ENCODE measurements around the gene TRIM29.

Gene TRIM29

DNA sequence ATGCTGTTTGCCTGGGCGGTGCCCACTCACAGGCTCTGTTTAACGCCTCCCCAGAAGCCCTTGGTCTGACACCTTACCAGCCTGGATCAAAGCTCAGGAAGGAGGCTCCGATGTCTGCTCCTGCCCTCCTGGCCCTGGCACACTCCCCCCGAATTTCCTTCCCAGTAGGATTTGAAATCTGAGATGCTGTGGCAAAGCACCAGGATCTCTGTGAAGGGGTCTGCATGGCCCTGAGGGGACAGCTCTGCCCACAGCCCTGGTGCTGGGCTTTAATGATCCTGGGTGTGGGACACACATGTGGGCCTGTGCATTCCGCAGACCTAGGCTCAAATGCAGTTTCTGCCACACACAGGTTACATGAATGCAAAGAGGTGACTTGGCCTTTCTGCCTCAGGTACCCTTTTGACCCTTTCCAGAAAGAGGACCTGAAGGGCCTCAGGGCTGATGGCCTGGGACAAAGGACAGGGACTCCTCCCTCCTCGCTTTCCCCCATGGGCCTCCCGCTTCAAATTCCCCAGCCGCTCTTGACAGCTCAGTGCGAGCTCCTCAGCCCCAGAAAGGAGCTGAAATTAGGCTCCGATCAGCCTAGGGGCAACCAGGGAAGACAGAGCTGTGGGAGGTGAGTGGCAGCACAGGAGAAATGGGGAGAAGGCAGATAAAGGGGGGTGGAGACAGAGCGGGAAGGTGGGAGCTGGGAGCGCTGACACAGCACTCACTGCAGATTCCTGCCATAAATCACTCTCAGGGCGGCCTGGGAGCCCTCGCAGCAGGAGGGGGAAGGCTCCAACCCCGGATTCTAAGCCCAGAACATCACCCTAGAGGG lies 41.3 kb downstream of the TRIM29 start:
- no peak for DNase-seq (ENCODE audit: low spot score)

DNA sequence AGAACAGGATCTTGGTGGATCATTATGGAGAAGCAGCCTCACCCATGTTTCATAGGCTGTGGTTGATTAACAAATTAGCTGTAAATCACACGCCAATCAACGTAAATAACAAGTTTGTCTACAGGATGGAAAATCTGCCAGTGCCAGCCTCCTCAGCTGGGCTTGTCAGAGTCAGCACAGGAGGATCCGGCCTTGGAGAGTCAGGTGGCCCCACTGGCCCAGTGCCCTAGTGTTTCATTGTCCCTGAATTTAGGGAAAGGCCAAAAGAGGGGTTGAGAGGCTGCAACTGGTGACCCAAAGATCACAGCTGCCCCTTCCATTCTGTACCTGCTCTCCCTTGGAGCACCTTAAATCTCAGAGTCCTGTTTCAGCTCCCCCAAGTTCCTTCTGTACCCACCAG lies 42.4 kb downstream of the TRIM29 start:
- no peak for DNase-seq (ENCODE audit: low spot score)

DNA sequence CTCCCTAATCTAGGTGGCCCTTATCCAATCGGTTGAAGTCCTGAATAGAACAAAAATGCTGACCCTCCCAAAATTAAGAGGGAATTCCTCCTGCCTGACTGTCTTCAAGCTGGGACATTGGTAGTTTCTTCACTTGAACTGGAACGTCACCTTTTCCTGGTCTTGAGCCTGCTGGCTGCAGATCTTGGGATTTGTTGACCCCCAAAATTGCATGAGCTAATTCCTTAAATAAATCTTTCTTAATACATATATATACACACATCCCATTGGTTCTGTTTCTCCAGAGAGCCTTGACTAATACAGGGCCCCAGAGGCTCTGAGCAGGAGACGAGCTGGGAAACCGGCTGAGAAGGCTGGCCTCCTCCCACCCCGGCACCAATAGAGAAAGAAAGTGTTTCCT lies 46.2 kb downstream of the TRIM29 start:
- no peak for DNase-seq (ENCODE audit: low spot score)

DNA sequence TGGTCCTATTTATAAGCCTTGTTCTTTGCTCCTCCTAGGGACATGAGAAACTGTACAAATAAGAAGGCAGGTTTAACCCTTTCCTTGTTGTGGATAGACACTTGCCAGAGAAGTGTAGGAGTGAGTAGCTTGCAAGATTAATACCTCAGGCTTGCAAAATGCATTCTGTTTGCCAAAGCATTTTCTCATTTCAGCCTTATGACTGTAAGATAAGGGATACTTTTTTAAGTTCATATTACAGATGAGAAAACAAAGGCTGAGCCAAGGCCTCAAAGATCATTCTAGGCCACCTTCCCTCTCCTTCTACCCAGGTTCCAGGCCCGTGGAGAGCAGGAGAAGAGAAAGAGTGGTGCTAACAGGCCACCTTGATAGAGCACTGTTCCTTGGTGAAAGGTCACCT lies 46.8 kb downstream of the TRIM29 start:
- DNase-seq (ENCODE audit: low spot score): no peak

DNA sequence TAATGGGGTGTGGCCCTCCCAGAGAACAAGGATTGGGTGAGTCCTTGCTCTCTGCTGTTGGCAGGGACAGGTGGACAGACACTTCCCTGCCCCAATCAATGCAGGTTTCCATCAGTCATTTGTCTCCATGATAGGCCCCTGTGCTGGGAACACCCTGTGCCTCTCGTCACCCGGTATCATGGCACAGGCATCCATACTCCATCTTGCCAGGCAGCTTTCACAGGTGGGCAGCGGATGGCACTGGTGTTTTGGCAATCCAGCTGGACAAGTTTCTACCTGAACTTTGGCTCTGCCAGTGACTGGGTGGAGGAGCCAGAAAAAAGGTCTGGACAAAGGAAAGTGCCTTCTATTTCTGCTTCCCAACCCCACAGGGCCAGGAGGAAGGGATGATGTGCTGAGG lies 47.5 kb downstream of the TRIM29 start:
- DNase-seq (ENCODE audit: low spot score): no peak

DNA sequence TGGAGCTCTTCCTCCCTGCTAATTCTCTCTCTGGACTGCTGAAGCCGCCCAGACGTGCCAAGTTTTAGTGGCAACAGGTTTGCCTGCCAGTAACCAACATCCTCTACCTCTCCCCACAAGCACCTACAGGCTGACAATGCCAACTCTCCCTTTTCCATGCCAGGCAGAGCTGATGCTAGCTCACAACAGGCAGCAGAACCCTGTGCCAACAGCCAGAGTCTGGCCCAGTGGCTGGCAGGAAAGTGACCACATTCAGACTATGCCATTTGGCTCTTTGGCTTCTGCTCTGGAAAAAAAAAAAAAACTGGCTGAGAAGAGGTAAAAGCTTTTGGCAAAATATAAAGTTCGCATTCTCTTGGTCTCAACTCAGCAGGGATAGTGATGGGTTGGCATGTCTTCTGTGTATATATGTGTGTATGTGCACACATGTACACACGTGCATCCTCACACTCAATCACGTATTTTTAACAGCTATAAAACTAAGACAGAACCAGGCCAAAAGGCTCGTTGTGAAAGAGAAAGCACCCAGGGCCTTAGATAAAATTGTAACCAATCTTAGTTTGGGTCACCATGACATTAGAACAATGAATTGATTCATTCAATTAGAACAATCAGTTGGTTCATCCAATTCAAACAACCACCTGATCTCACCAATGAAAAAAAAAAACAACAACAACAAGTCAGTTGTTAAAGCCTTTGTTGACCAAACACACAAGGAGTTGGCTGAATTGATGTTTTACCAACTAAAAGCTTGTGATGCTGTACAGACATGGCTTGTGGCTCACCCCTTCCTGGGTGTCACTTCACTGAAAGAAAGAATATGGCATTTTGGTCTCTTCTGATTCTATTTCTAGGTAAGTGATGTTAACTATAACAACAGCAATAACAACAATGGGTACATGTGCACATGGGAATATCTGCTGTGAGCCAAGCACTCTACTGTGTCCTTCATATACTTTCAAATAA lies 48.6 kb downstream of the TRIM29 start:
- DNase-seq (ENCODE audit: low spot score): peak; percentile 94

DNA sequence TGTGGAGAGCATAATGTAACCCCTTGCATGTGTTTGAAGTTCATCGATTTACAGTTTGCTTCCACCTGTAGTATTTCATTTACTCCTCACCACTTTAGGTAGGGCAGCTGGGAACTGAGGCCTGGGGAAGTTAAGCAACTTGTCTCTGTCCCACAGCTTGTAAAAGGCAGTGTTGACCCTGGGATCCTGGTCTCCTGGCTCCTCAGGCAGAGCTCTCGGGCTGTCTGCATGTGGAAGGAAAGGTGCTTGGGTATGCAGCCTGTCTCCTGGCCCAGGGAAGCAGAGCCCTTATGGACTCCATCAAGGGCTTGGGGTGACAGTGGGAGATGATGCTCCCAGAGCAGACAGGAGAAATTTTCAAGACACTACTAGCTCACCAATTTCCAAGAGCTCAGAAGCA lies 49.9 kb downstream of the TRIM29 start:
- DNase-seq (ENCODE audit: low spot score): no peak

DNA sequence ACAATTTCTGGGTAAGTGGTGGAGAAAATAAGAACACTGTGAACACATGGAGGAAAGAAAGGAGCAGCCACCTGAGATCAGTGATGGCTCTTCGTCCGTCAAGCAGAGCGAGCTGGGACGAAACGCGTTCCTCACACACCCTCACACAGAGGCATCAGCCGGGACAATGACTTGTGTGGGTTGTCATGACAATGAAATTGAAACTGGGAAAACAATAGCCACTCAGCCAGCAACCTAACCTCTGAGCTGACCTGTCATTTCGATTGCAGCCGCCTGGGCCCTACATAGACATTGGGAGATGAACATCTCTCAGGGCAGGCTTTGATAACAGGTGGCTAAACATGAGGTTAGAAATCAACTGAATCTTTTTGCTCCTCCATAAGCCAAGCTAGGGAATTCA lies 51.3 kb downstream of the TRIM29 start:
- DNase-seq (ENCODE audit: low spot score): no peak

DNA sequence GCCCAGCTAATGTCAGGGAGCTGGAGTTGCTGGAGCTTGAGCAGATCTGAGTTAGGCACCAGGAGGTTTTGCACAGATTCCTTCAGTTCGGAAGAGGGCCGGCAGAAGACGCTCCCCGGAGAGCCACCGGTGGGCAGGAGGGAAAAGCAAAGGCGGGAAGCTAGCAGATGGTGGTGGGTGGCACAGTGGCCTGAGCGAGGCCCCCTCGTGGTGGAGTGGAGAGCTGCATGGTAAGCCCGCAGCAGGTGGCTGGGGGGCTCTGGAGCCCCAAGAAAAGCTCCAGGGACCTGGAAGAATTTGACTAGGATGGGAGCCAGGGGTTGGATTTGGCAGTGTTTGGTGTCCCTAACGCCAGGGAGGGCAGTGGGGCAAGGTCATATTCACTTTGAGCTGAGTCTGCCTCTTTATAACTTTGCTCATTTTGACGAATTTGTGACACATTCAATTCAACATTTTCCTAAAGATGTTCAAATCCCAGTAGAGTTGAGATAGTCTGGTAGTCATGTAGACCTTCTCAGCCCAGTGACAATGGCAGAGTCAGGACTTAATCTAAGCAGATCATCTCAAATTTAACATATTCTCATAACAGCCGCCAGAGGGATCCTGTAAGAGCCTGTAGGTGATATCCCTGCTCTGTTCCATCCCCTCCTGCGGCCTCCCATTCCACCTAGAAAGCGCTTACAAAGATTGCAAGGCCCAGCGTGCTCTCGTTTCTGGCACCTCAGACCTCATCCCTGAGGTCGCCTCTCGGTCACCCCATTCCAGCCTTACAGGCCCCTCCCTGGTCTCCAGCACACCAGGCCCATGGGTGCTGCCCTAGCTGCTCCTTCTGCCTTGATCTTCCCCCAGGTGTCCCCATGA lies 57.9 kb downstream of the TRIM29 start:
- DNase-seq (ENCODE audit: low spot score): no peak

DNA sequence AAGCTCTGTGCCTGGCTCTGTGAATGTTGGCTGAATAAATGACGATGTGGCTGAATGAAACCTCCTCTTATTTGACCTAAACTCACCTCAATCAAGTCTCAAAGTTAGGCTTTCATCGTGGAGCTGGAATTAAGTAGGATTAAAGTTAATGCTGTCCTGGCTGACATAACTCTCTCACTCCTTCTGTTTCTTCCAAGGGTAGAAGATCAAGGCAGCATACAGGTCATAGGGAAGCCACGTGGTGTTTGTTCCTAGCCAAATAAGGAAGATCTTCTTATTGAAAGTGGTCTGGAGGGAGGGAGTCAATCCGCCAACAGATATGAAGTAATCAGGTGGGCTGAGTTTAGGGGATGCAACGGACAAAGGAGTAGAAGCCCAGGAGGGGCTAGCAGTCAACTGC lies 59.5 kb downstream of the TRIM29 start:
- DNase-seq (ENCODE audit: low spot score): no peak

DNA sequence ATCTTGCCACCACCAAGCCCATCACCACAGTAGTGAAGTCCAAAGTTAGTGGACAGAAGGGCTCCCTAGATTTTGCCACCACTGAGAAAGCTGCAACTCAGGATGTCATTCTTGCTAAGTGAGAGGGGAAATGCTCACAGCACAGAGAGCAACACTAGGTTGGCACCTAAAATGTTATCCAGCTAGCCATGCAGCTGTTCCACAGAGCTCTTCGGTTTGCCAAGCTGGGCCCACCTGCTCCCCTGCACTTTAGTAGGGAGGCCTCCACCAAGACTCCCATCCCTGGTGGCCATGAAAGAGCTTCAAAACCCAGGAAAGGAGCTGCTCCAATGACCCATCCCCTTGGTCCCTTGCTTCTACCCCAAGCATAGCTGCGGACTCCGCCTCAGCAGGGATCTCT lies 63.8 kb downstream of the TRIM29 start:
- no peak for DNase-seq (ENCODE audit: low spot score)

DNA sequence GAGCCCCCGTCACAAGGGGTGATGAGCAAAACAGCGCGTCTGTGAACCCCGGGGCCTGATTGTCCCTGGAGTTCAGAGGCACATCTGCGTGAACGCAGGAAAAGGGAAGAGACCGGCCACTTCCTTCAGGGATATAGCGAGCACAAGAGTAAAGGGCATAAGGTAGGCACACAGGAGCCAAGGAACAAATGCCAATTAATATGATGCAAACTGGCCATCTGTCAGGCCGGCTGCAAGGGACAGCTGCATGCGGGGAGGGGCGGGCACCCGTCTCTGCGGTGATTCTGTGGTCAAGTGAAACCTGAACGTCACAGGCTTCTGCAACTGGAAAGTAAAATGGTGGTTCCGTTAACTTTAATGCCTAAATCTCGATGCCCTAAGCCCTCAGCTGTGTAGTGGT lies 64.7 kb downstream of the TRIM29 start:
- peak; percentile 66 for DNase-seq (ENCODE audit: low spot score)

DNA sequence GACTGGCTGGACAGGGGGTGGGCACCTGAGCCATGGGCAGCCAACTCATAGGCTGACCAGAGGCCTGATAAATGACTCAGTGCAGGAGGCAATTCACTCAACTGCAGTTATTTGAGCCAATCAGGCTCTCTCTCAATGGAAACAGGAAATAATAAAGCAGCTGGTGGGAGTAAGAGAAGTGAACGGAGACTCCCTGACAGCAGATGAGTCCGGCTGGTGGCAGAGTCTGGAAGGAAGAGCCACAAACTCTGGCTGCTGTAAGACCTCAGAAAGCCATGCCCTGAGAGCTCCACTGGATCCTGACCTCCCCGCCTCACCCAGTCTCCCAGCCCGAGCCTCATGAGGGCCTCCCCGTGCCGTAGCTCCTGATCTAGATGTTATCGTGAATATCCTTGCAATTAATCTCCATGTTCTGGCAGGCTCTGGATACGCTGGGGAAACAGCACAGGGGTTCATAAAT lies 69.8 kb downstream of the TRIM29 start:
- DNase-seq (ENCODE audit: low spot score): no peak

DNA sequence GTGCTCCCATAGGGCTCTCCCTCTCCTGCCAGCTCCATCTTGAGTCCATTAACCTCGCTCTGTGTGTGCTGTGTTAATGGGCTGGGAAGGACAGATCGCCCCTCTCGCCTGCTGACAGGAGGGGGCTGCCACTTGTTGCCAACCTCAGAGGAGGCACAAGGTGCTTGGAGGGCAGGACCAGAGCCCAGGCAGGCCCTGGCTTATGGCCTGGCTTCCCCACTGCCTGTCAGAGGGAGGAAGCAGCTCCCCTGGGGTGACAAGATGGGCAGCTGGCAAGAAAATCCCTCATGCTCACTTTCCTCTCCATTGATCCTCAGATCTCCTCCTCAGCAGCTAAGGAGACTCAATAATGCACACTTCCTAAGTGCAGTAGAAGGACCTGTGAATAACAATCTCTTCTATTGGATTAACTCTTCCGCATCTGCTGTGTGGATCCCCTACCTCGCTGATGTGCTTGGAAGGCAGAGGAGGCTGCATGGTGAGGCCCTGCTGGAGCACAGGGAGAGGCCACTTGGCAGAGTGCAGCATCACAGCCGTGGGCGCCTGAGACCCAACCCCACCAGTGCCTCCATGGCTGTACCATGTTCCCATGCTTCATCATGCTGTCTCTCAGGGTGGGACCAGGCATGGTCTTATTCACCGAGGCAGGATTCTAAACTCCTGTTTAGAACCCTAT lies 70.3 kb downstream of the TRIM29 start:
- no peak for DNase-seq (ENCODE audit: low spot score)

DNA sequence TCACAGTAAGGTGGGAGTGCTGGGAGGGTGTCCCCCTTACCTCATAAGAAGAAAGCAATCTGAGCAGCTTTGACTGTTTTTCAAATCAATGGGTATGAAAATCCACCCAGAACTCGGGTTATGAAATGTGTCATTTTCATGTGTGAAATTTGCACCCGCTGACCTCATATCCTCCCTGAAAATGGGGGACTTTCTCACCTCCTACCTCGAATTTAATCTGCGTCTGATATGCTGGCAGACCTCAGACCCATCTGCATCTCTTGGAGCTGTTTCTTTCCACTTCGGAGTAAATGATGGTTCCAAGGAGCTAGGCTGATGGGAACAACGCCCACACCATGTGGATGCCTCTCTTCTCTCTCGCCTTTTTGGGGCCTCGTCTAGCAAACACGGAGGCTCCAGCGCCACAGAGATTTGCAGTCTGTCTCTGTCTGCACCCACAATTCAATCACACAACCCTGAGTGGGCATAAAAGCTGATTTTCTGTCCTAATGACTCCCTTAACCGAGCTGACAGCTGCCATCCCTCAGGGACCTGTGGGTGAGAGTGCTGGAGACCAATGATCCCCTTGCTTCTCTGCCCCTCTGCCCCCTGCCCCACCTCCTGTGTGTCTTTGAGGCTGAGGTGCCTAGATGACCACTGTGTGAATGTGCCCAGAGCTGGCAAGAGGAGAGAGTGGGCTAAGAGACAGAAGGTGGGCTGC lies 71.0 kb downstream of the TRIM29 start:
- no peak for DNase-seq (ENCODE audit: low spot score)

DNA sequence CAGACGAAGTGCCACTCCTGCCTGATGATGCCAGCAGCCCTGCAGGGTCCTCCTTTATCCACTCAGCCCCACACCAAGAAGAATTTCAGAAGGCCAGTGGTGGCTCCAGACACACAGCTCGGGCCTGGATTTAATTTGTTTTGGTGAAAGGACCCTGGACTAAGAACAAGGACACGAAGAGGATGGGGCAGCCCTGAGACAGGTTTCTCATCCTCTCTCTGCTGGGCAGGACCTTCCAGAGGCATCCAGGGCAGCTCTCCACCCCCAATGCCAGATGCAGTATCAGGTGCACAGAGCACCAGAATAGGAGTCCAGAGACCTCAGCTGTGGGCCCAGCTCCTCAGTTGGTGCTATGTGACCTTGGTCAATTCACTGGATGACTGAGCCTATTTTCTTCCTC lies 72.0 kb downstream of the TRIM29 start:
- no peak for DNase-seq (ENCODE audit: low spot score)

DNA sequence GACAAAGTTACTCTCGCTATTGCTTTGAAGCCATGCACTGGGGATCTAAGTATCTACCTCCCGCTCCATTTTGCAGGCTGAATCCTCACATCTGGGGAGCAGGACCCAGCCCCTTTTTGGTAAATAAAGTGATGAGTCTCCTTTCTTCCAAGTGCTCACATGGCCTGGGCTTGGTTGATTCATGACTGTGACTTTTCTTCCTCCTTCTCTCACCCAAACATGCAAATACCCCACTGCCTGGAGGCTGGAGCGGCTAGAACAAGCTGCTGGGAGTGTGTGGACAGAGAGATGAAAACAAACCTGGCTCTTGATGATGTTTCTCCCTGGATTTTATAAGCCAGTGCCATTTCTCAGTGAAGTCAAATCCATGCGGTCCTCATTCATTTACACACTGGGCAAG lies 72.7 kb downstream of the TRIM29 start:
- DNase-seq (ENCODE audit: low spot score): no peak

DNA sequence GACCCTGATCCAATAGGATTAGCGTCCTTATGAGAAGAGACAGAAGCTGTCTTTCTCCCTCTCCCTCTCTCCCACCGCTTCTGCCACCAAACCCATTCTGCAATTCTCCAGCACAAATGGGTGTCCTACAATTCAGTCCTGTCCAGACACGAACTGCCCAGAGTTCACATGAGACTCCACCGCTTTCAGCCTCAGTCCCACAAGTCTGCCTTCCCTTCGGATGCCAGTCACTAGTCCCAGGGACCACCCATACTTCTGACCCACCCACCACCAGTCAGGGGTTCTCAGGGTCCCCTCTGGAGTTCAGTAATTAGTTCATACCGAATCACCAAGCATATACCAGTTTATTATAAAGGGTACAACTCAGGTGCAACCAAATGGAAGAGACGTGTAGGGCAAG lies 73.6 kb downstream of the TRIM29 start:
- DNase-seq (ENCODE audit: low spot score): no peak

DNA sequence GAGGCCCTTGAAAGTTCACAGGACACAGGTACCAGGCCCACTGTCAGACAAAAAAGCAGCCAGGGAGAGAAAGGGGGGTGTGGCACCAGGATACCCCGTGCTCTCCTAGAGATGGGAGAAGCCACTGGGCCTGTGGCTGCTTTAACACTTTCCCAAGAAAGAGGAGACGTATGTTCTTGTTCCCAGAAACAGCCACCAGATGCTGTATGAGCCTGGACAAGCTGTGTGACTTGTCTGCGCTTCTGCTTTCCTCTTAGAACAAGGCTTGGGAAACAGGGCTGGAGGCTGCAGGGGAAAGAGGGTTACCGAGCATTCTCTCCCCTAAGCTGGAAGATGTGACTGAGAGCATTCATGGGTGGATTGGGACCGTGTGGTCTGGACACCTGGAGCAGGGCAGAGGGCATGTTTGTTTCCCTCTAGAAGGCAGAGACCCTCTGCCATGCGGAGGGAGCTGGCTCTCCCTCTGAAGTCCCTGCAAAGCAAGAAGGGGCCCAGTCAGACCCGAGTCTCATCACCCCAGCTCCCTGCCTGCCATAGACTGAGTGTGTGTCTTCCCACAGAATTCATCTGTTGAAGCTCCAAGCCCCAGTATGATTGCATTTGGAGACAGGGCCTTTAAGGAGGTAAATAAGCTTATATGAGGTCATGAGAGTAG lies 74.1 kb downstream of the TRIM29 start:
- DNase-seq (ENCODE audit: low spot score): no peak

DNA sequence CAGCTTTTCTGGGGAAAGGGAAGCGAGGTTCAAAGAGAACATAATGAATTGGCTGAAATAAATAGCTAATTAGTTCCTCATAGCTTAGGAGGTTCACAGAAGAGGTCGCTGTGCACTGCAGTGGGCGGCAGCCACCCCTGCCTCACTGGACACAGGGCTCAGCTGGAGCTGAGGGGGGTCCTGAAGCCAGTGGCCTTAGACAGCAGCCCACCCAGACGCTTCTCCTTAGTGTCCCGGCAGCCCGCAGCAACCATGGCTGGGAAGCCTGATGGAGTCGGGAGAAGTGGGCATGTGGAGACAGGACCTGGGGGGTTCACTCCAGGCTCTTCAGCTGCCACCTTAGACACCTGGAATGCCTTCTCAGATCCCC lies 75.4 kb downstream of the TRIM29 start:
- no peak for DNase-seq (ENCODE audit: low spot score)

Data from cerebellar cortex (tissue), 1 donor.